IMR-90 (cell line): ENCODE measurements around the gene UROD. TPM values are rescaled to one million over a fixed set of nuclear protein-coding genes. Genes with fewer than 3 reads are reported as not detected.
A peak's percentile ranks its signal among the peaks of the same experiment; 100 is the strongest.

Source experiments
- ATAC-seq: fragments of 200-7000 bp; cut with Tn5 transposase; 2 replicates; pipeline ENCODE4 v1.9.1; 2020; ENCODE audit warnings: low read depth, mild to moderate bottlenecking, moderate library complexity
- BruUV-seq: library from RNA; stranded (reverse); fragments of 400-500 nt; replicated peaks from 2 replicates; lab custom pipeline; 2021; lab: Mats Ljungman, UMichigan
- CTCF ChIA-PET: fragments of 300-600 bp; formaldehyde crosslinking; extraction: SDS; loops from one replicate; lab custom pipeline; 2021; ENCODE audit warnings: antibody characterized with exemption; lab: Yijun Ruan, JAX
- POLR2A ChIA-PET: fragments of 300-600 bp; sonication (Branson Sonifier 250); formaldehyde crosslinking; loops from one replicate; lab custom pipeline; 2022; ENCODE audit warnings: antibody characterized with exemption; ENCODE audit not compliant: unreplicated experiment; lab: Charles Lee
- DNase-seq: peaks from one replicate; pipeline ENCODE4 v3.0.0; 2013
- H2AFZ ChIP-seq: replicated peaks from 2 replicates; pipeline ENCODE3; 2013; ENCODE audit warnings: low read length, mild to moderate bottlenecking; ENCODE audit not compliant: poor library complexity
- H2AK5ac ChIP-seq: 2 replicates; pipeline ENCODE4 v1.6.1; 2013; ENCODE audit warnings: low read depth, low read length, inconsistent platforms
- H2AK9ac ChIP-seq: replicated peaks from 2 replicates; pipeline ENCODE3; 2013; ENCODE audit warnings: mild to moderate bottlenecking, low read depth, low read length, moderate library complexity; ENCODE audit not compliant: poor library complexity
- H2BK120ac ChIP-seq: 2 replicates; pipeline ENCODE4 v1.6.1; 2013; ENCODE audit warnings: low read depth, low read length, inconsistent platforms
- H2BK15ac ChIP-seq: 3 replicates; pipeline ENCODE4 v1.6.1; 2013; ENCODE audit warnings: low read depth, low read length, inconsistent platforms
- H2BK20ac ChIP-seq: 2 replicates; pipeline ENCODE4 v1.6.1; 2013; ENCODE audit warnings: low read depth, mild to moderate bottlenecking, inconsistent platforms, low read length, moderate library complexity
- H2BK5ac ChIP-seq: 2 replicates; pipeline ENCODE4 v1.6.1; 2013; ENCODE audit warnings: mild to moderate bottlenecking, low read depth, low read length, inconsistent platforms; ENCODE audit not compliant: poor library complexity, severe bottlenecking
- H3K14ac ChIP-seq: replicated peaks from 2 replicates; pipeline ENCODE4 v1.6.1; 2013; ENCODE audit warnings: low read depth, low read length, inconsistent platforms
- H3K18ac ChIP-seq: 2 replicates; pipeline ENCODE4 v1.6.1; 2013; ENCODE audit warnings: low read depth, low read length, control low read depth
- H3K23ac ChIP-seq: 2 replicates; pipeline ENCODE4 v1.6.1; 2013; ENCODE audit warnings: low read depth, low read length, inconsistent platforms
- H3K27ac ChIP-seq: 2 replicates; pipeline ENCODE4 v1.5.1; 2013; ENCODE audit warnings: mild to moderate bottlenecking, control low read depth, low read length; ENCODE audit not compliant: insufficient read depth
- H3K27me3 ChIP-seq: 2 replicates; pipeline ENCODE4 v1.6.1; 2013; ENCODE audit warnings: low read length; ENCODE audit not compliant: control insufficient read depth, insufficient read depth
- H3K36me3 ChIP-seq: 2 replicates; pipeline ENCODE4 v1.6.1; 2013; ENCODE audit warnings: low read length, mixed read lengths; ENCODE audit not compliant: control insufficient read depth, insufficient read depth
- H3K4ac ChIP-seq: 2 replicates; pipeline ENCODE4 v1.6.1; 2013; ENCODE audit warnings: low read depth, low read length, inconsistent platforms
- H3K4me1 ChIP-seq: 2 replicates; pipeline ENCODE4 v1.6.1; 2013; ENCODE audit warnings: low read length, mixed read lengths; ENCODE audit not compliant: control insufficient read depth, insufficient read depth
- H3K4me2 ChIP-seq: 2 replicates; pipeline ENCODE4 v1.6.1; 2013; ENCODE audit warnings: low read depth, mild to moderate bottlenecking, control low read depth, low read length, moderate library complexity
- H3K4me3 ChIP-seq: 2 replicates; pipeline ENCODE4 v1.5.1; 2013; ENCODE audit warnings: low read depth, mild to moderate bottlenecking, control low read depth, low read length, moderate library complexity; ENCODE audit not compliant: insufficient read depth
- H3K56ac ChIP-seq: 2 replicates; pipeline ENCODE4 v1.6.1; 2013; ENCODE audit warnings: low read length, inconsistent platforms; ENCODE audit not compliant: insufficient read depth; ENCODE audit errors: extremely low read depth
- H3K79me1 ChIP-seq, 2 experiments: 2 replicates each; pipeline ENCODE4 v1.6.1; 2013; ENCODE audit warnings: low read length in 2 of 2, inconsistent platforms in 1 of 2, low read depth in 1 of 2
- H3K9ac ChIP-seq: 2 replicates; pipeline ENCODE4 v1.6.1; 2013; ENCODE audit warnings: low read depth, low read length, control low read depth
- H3K9me1 ChIP-seq: 2 replicates; pipeline ENCODE4 v1.6.1; 2013; ENCODE audit warnings: low read length, inconsistent platforms; ENCODE audit not compliant: insufficient read depth
- H3K9me3 ChIP-seq: 2 replicates; pipeline ENCODE4 v1.6.1; 2013; ENCODE audit warnings: low read length; ENCODE audit not compliant: control insufficient read depth, insufficient read depth
- H4K20me1 ChIP-seq: 2 replicates; pipeline ENCODE4 v1.6.1; 2013; ENCODE audit warnings: low read length, inconsistent platforms; ENCODE audit not compliant: insufficient read depth
- H4K5ac ChIP-seq: 2 replicates; pipeline ENCODE4 v1.6.1; 2013; ENCODE audit warnings: mild to moderate bottlenecking, low read depth, low read length, control low read depth
- H4K8ac ChIP-seq, 2 experiments: 2 replicates each; pipeline ENCODE4 v1.6.1; 2013; ENCODE audit warnings: low read depth in 2 of 2, low read length in 2 of 2, control low read depth in 1 of 2, inconsistent platforms in 1 of 2
- H4K91ac ChIP-seq: 2 replicates; pipeline ENCODE4 v1.6.1; 2013; ENCODE audit warnings: low read depth, low read length, inconsistent platforms; ENCODE audit not compliant: insufficient read depth
- MAFK ChIP-seq: IDR thresholded peaks from 2 replicates; pipeline ENCODE4 v1.6.1; 2012; ENCODE audit warnings: low read depth, low read length, improper control_type of control experiment
- MXI1 ChIP-seq: IDR thresholded peaks from 2 replicates; pipeline ENCODE4 v1.6.1; 2012; ENCODE audit warnings: low read depth, mild to moderate bottlenecking, low read length, moderate library complexity, borderline replicate concordance
- RFX5 ChIP-seq: IDR thresholded peaks from 2 replicates; pipeline ENCODE4 v1.8.0; 2012; ENCODE audit warnings: low read depth, mild to moderate bottlenecking, low read length, moderate library complexity
- USF2 ChIP-seq: fragments of 150-350 bp; IDR thresholded peaks from 2 replicates; pipeline ENCODE4 v1.6.1; 2017; ENCODE audit warnings: mild to moderate bottlenecking, antibody characterized with exemption, low read length, low read depth
- WGBS, 2 experiments: methylation state at CpG; one replicate each; pipeline versions ENCODE4 v1.1.5 to v1.1.7; 2013; ENCODE audit warnings: missing lambda C conversion rate in 2 of 2; ENCODE audit not compliant: insufficient read length in 1 of 2; ENCODE audit errors: extremely low coverage in 2 of 2; 5-methylcytosine and 5-hydroxymethylcytosine counted together
- dilution Hi-C: fragments of 300-500 bp; cut with HindIII; formaldehyde crosslinking; loops from one replicate; pipeline ENCODE4 v1.14.3; 2018; ENCODE audit warnings: low sequenced_read_pairs; ENCODE audit not compliant: unreplicated experiment
- in situ Hi-C: fragments of 300-500 bp; cut with MboI; formaldehyde crosslinking; loops from 3 replicates; pipeline ENCODE4 v1.14.3; 2019; ENCODE audit warnings: low sequenced_read_pairs, inconsistent platforms, mixed read lengths
- intact Hi-C: fragments of 100-400 bp; cut with micrococcal nuclease; formaldehyde crosslinking; loops from 2 replicates; pipeline ENCODE4 v1.10.0; 2022
- polyA plus RNA-seq, 3 experiments: library from polyadenylated mRNA; depleted of rRNA; stranded (reverse); fragments of >200 nt; gene quantifications; 2 replicates each; pipeline ENCODE4 v1.2.3, GENCODE V29; 2012; ENCODE audit warnings: low replicate concordance in 1 of 3
- total RNA-seq: library from RNA; depleted of rRNA; stranded (reverse); fragments of >200 nt; gene quantifications from 2 replicates; pipeline ENCODE4 v1.2.3, GENCODE V29; 2012

The UROD gene
- total and polyA plus RNA-seq, 2 of the 4 experiments (the other 2 are of a cell fraction), result 220 to 224 TPM

GRCh38 chr1:45010855-45011811 is 921 bp upstream of the UROD start, which contains the start of gene HECTD3:
HECTD3 (minus strand) TSS chr1:45011324; CDS start chr1:45011257, 67 bp downstream.
- POLR2A ChIA-PET, result interaction anchor here (0.8 to 1.9 kb wide), 4 partner anchors 192 to 350 kb away, joined by 3 to 8 read pairs (median 6); partner anchors contain the start of gene RPS8
- Histone ChIP-seq H3K4me3 (peak within 1 kb of the TSS; percentile 82), H4K8ac (peak within 1 kb of the TSS; percentile 93 to 99), H2BK20ac (peak within 1 kb of the TSS; percentile 83), H3K27me3 (no peaks in the 10 kb centered on the region), H4K91ac (peak within 1 kb of the TSS; percentile 59), H2BK120ac (peak within 1 kb of the TSS; percentile 84), H3K9me3 (no peaks in the 10 kb centered on the region), H3K14ac (peak within 1 kb of the TSS; percentile 85), H3K18ac (peak within 1 kb of the TSS; percentile 66), H3K27ac (peak within 1 kb of the TSS; percentile 53), H2BK15ac (peak within 1 kb of the TSS; percentile 89; the same call in 2 of the 3 replicates), H2BK5ac (peak within 1 kb of the TSS; percentile 77), H2AK5ac (peak within 1 kb of the TSS; percentile 74), H3K4me2 (peak within 1 kb of the TSS; percentile 89), H3K9me1 (peaks cover 13% of the 10 kb centered on the region), H4K20me1 (peaks cover 9% of the 10 kb centered on the region; the same call in 1 of the 2 replicates), H2AK9ac (peak within 1 kb of the TSS; percentile 91), H4K5ac (peak within 1 kb of the TSS; percentile 91), H3K23ac (peak within 1 kb of the TSS; percentile 75), H3K4ac (peak within 1 kb of the TSS; percentile 83), H3K9ac (peak within 1 kb of the TSS; percentile 74), H3K4me1 (peaks cover 12% of the 10 kb centered on the region), H3K56ac (peak within 1 kb of the TSS; percentile 74), H3K36me3 (peaks cover 41% of the 10 kb centered on the region), H2AFZ (peak within 1 kb of the TSS; percentile 85), H3K79me1 (peaks cover 25 to 63% of the 10 kb centered on the region in 2 experiments)
- 0% methylated on average over 46 of the region's 62 CpGs; no CpG with 5 or more reads in 1 of the 2 experiments for WGBS, 2 experiments
- peak; percentile 78 for ATAC-seq
- BruUV-seq, result TSS peak; percentile 66
- in situ Hi-C loops, result loop anchor here (5.0 kb wide), 3 partner anchors 291 to 556 kb away; partner anchors contain the start of gene TESK2
- TF ChIP-seq USF2 (no peak), MXI1 (peak; percentile 51; the same call in 1 of the 2 replicates), MAFK (peak; percentile 22; the same call in 1 of the 2 replicates), RFX5 (no peak)
- CTCF ChIA-PET, result interaction anchor here (0.9 to 2.2 kb wide), 4 partner anchors 211 to 292 kb away, joined by 3 to 7 read pairs (median 6); partner anchors contain the start of gene PLK3
- dilution Hi-C loops, result no loop called here
- DNase-seq, result peak; percentile 71
- intact Hi-C loops, result loop anchor here (1.0 to 5.0 kb wide), 5 partner anchors 175 to 561 kb away; partner anchors contain the start of genes MUTYH, RNU5D-1 and TOE1
